ENCODE results near the gene IQCE.

The IQCE gene

DNA sequence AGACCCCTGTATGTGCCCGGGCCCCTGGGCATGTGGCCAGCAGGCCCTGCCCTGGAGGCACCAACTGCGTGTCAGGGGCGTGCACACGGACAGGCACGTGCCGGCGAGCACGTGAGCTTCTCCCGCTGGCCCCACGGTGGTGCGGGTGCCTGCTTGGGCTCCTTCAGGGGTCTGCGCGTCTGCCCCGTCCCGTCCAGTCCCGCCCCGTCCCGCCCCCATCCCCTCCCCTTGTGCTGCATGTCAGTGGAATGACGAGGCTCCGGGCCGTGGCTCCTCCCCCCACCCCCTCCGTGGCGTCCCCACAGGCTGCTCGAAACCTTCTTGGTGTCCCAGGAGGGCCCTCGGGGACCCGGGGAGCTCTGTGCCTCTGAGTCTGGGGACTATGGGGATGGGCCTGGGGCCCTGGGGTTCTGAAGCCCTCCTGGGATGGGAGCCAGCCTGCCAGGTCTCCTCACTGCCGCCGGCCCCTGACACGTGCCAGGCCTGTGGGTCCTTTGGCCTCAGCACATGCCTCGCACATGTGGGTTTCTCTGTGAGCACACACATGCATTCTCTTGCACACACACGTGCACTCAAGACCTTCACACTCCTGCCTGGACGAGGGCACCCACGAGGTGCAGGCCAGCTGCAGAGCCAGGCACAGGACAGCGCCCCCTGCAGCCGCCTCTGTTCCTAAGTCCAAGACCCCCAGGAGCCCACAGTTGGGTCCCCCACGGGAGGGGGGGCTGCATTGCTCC, 101.7 kb downstream of the IQCE start:
- TF ChIP-seq SNAI2 (CRISPR knock-in tag; IDR thresholded peaks at IDR 0.05), result no peak
- TF ChIP-seq PPARA (CRISPR knock-in tag; IDR thresholded peaks at IDR 0.05; ENCODE audit: borderline replicate concordance), result no peak
- no peak for TF ChIP-seq ESRRG (CRISPR knock-in tag; IDR thresholded peaks at IDR 0.05)
- no peak for TF ChIP-seq ZFP30 (CRISPR knock-in tag; IDR thresholded peaks at IDR 0.05)
- TF ChIP-seq, protein P1, sequence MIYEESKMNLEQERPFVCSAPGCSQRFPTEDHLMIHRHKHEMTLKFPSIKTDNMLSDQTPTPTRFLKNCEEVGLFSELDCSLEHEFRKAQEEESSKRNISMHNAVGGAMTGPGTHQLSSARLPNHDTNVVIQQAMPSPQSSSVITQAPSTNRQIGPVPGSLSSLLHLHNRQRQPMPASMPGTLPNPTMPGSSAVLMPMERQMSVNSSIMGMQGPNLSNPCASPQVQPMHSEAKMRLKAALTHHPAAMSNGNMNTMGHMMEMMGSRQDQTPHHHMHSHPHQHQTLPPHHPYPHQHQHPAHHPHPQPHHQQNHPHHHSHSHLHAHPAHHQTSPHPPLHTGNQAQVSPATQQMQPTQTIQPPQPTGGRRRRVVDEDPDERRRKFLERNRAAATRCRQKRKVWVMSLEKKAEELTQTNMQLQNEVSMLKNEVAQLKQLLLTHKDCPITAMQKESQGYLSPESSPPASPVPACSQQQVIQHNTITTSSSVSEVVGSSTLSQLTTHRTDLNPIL (CRISPR knock-in tag; IDR thresholded peaks at IDR 0.05; ENCODE audit: low read depth), result no peak
- TF ChIP-seq ZNF8 (CRISPR knock-in tag; IDR thresholded peaks at IDR 0.05), result no peak
- no peak for TF ChIP-seq ZNF70 (CRISPR knock-in tag; IDR thresholded peaks at IDR 0.05)
- TF ChIP-seq ZFP3 (CRISPR knock-in tag; IDR thresholded peaks at IDR 0.05), result peak; percentile 62; the same call in 1 of the 2 replicates

DNA sequence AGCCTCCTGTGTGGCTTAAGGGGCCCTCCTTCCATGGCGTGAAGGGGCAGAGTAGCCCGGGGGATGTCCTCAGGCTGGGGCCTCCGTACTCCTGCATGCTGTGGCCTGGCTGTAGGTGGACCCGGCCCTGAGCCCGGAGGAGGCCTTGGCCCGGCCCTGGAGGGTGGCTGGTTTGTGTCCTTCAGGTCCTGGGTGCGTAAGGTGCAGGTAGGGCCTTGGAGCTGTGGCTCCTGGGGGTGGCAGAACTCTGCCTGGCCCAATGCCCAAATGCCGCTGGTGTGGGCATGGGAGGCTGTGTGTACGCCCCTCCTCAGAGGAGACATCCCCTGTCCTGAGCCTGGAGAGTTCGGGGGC, 102.3 kb downstream of the IQCE start:
- TF ChIP-seq, protein P2, sequence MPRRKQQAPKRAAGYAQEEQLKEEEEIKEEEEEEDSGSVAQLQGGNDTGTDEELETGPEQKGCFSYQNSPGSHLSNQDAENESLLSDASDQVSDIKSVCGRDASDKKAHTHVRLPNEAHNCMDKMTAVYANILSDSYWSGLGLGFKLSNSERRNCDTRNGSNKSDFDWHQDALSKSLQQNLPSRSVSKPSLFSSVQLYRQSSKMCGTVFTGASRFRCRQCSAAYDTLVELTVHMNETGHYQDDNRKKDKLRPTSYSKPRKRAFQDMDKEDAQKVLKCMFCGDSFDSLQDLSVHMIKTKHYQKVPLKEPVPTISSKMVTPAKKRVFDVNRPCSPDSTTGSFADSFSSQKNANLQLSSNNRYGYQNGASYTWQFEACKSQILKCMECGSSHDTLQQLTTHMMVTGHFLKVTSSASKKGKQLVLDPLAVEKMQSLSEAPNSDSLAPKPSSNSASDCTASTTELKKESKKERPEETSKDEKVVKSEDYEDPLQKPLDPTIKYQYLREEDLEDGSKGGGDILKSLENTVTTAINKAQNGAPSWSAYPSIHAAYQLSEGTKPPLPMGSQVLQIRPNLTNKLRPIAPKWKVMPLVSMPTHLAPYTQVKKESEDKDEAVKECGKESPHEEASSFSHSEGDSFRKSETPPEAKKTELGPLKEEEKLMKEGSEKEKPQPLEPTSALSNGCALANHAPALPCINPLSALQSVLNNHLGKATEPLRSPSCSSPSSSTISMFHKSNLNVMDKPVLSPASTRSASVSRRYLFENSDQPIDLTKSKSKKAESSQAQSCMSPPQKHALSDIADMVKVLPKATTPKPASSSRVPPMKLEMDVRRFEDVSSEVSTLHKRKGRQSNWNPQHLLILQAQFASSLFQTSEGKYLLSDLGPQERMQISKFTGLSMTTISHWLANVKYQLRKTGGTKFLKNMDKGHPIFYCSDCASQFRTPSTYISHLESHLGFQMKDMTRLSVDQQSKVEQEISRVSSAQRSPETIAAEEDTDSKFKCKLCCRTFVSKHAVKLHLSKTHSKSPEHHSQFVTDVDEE (CRISPR knock-in tag; IDR thresholded peaks at IDR 0.05), result no peak
- TF ChIP-seq ZC3H10 (CRISPR knock-in tag; IDR thresholded peaks at IDR 0.05) (no peak), TCF4 (CRISPR knock-in tag; IDR thresholded peaks at IDR 0.05; ENCODE audit: borderline replicate concordance) (no peak), TOX (CRISPR knock-in tag; IDR thresholded peaks at IDR 0.05; ENCODE audit: borderline replicate concordance) (no peak)
- TF ChIP-seq, protein P3, sequence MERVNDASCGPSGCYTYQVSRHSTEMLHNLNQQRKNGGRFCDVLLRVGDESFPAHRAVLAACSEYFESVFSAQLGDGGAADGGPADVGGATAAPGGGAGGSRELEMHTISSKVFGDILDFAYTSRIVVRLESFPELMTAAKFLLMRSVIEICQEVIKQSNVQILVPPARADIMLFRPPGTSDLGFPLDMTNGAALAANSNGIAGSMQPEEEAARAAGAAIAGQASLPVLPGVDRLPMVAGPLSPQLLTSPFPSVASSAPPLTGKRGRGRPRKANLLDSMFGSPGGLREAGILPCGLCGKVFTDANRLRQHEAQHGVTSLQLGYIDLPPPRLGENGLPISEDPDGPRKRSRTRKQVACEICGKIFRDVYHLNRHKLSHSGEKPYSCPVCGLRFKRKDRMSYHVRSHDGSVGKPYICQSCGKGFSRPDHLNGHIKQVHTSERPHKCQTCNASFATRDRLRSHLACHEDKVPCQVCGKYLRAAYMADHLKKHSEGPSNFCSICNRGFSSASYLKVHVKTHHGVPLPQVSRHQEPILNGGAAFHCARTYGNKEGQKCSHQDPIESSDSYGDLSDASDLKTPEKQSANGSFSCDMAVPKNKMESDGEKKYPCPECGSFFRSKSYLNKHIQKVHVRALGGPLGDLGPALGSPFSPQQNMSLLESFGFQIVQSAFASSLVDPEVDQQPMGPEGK (CRISPR knock-in tag; IDR thresholded peaks at IDR 0.05; ENCODE audit: borderline replicate concordance), result no peak
- TF ChIP-seq, protein P4, sequence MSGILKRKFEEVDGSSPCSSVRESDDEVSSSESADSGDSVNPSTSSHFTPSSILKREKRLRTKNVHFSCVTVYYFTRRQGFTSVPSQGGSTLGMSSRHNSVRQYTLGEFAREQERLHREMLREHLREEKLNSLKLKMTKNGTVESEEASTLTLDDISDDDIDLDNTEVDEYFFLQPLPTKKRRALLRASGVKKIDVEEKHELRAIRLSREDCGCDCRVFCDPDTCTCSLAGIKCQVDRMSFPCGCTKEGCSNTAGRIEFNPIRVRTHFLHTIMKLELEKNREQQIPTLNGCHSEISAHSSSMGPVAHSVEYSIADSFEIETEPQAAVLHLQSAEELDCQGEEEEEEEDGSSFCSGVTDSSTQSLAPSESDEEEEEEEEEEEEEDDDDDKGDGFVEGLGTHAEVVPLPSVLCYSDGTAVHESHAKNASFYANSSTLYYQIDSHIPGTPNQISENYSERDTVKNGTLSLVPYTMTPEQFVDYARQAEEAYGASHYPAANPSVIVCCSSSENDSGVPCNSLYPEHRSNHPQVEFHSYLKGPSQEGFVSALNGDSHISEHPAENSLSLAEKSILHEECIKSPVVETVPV (CRISPR knock-in tag; IDR thresholded peaks at IDR 0.05), result no peak
- peak; percentile 1; the same call in 2 of the 3 replicates for ATAC-seq

More for the DNA sequence above, 101.7 kb downstream of the IQCE start:
- ATAC-seq, result peak; percentile 3; the same call in 2 of the 3 replicates

DNA sequence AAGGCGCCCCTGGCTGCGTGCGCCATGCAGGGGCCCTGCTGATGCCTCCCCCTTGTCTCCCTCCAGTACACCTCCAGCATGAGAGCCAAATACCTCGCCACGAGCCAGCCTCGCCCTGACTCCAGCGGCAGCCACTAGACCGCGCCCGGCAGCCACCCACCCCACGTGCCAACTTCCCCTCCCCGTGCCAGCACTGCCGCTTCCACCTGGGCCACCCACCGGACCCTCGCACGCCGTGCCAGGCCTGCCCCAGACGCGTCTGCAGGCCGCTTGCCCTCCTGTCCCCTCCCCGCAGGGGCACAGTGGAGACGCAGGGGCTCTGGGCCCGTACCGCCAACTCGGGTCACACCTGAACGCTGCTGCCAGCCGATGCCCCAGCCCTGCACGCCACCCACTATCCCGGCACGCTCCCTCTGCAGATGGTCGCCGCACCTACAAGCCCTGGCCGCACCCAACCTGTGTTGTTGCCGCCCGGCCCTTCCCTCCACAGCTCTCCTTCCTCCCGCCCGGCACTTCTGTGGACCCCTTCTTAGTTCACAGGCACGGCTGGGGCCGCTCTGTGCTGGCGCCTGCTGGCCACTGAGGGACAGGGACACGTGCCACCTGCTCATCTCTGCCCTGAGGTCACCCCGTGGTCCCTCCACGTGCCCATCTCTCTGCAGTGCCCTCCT, 103.0 kb downstream of the IQCE start:
- ATAC-seq, result no peak
- TF ChIP-seq ZNF70 (CRISPR knock-in tag; IDR thresholded peaks at IDR 0.05) (no peak), ISL1 (CRISPR knock-in tag; IDR thresholded peaks at IDR 0.05) (no peak), ZNF565 (CRISPR knock-in tag; conservative IDR thresholded peaks at IDR 0.05; ENCODE audit: low read depth) (no peak), ZNF8 (CRISPR knock-in tag; IDR thresholded peaks at IDR 0.05) (no peak), ZFP30 (CRISPR knock-in tag; IDR thresholded peaks at IDR 0.05) (no peak)
- TF ChIP-seq, protein P4 (CRISPR knock-in tag; IDR thresholded peaks at IDR 0.05), result no peak
- TF ChIP-seq, protein P2 (CRISPR knock-in tag; IDR thresholded peaks at IDR 0.05), result no peak
